ENCODE results near the gene TBC1D30.
"Not testable (repeated sequence)": the region's sequence is repeated elsewhere in the genome, so short reads cannot be mapped to it uniquely, and the experiment has no call there.

The TBC1D30 gene

GRCh38 chr12:64796205-64796845 is 28.1 kb upstream of the TBC1D30 start:
- no peak overlapping the region for H3K27ac ChIP-seq
- TF ChIP-seq, protein P1, sequence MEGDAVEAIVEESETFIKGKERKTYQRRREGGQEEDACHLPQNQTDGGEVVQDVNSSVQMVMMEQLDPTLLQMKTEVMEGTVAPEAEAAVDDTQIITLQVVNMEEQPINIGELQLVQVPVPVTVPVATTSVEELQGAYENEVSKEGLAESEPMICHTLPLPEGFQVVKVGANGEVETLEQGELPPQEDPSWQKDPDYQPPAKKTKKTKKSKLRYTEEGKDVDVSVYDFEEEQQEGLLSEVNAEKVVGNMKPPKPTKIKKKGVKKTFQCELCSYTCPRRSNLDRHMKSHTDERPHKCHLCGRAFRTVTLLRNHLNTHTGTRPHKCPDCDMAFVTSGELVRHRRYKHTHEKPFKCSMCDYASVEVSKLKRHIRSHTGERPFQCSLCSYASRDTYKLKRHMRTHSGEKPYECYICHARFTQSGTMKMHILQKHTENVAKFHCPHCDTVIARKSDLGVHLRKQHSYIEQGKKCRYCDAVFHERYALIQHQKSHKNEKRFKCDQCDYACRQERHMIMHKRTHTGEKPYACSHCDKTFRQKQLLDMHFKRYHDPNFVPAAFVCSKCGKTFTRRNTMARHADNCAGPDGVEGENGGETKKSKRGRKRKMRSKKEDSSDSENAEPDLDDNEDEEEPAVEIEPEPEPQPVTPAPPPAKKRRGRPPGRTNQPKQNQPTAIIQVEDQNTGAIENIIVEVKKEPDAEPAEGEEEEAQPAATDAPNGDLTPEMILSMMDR (conservative IDR thresholded peaks at IDR 0.05), result peak; percentile 96
- no peak for TF ChIP-seq ZFX (IDR thresholded peaks at IDR 0.05)

DNA sequence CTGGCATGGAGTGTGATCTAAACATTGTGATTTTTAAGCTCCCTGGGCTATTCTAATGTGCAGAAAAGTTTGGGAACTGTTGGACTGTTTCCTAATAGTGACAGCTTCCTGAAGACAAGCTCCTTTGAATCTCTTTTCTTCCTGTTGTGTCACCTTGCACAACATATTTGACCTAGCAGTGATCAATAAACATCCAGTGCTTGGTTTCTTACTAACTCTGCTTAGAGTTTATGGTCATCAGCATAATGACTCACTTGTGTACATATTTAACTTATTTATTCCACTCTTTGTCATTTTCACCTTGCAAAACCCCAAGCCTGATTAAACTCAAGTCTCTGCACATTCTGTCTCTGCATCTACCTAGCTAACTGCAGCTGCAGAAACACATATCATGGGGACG is 27.3 kb upstream of the TBC1D30 start:
- TF ChIP-seq ZFX (IDR thresholded peaks at IDR 0.05), result no peak
- TF ChIP-seq, protein P1 (conservative IDR thresholded peaks at IDR 0.05), result no peak
- no peak overlapping the region; the same call in 1 of the 2 replicates for H3K27ac ChIP-seq

- TF ChIP-seq, protein P1 (conservative IDR thresholded peaks at IDR 0.05), result no peak
- no peak for TF ChIP-seq ZFX (IDR thresholded peaks at IDR 0.05)
- no peak overlapping the region for H3K27ac ChIP-seq
Observed at GRCh38 chr12:64798165-64798564, 26.3 kb upstream of the TBC1D30 start.

DNA sequence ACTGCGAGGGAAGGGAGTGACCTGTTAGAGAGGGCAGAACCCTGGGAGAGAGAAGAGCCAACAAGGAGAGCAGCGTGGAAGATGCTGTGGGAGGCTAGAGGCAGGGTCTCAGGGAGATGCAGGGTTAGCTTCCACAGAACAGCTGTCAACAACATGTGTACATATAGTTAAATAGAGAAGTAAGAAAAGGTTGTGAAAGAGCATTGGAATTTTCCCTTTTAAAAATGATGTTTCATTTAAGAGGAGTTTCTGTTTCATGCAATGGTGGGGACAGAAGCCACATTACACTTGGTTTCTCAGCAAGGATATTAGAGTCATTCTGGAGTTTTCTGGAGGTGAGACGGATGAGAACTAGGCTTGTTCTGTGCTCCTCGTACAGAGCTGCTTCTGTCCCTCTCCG is 23.8 kb upstream of the TBC1D30 start:
- TF ChIP-seq, protein P1 (conservative IDR thresholded peaks at IDR 0.05), result no peak
- TF ChIP-seq ZFX (IDR thresholded peaks at IDR 0.05), result no peak

DNA sequence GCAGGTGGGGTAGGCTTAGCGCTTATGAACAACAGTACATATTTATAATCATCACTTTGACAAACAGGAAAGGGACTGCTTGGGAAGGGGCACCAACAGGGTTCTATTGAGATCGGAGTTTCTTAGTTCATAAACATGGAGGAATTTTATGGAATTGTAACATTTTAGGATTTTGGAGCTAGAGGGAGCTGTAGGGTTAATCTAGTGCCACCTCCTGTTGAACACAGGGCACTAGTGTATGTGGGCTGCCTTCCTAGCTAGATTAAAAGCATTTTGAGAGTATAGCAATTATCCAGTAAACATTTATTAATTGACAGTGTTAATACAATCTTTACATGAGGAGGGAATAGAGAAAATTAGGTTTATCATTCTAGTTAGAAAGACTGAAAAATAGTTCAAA is 23.1 kb upstream of the TBC1D30 start:
- TF ChIP-seq ZFX (IDR thresholded peaks at IDR 0.05), result no peak
- TF ChIP-seq, protein P1 (conservative IDR thresholded peaks at IDR 0.05), result no peak
- no peak overlapping the region for H3K27ac ChIP-seq

More for the DNA sequence above, 23.8 kb upstream of the TBC1D30 start:
- H3K27ac ChIP-seq, result no peak overlapping the region

- H3K27ac ChIP-seq, result not testable (repeated sequence)
- TF ChIP-seq, protein P1 (conservative IDR thresholded peaks at IDR 0.05), result peak; percentile 97
Observed at GRCh38 chr12:64802180-64802775, 22.2 kb upstream of the TBC1D30 start.

DNA sequence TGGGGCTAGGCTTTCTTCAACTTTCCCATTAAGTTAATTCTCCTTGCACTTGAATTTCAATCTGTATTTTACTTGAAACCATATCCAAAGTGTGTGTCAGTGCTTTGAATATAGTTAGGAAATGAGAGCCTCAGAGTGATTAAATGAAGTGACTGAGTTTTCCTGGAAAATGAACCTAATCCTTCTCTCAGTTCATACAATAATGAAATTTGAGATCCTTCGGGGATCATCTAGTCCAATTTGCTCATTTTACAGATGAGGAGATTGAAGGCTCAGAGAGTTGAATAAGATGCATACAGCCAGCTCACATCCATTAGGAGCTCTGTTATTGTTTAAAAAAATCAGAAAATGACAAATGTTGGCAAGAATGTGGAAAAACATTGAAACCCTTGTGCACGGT is 18.3 kb upstream of the TBC1D30 start:
- no peak for TF ChIP-seq ZFX (IDR thresholded peaks at IDR 0.05)
- TF ChIP-seq, protein P1 (conservative IDR thresholded peaks at IDR 0.05), result no peak
- H3K27ac ChIP-seq, result no peak overlapping the region
